GM18870 (cell line): Measurements from ENCODE around the gene KREMEN1.

Source experiments
- ATAC-seq: cut with Tn5 transposase; IDR thresholded peaks from one replicate; pipeline ENCODE4 v1.9.1; 2021; ENCODE audit warnings: moderate library complexity; ENCODE audit not compliant: unreplicated experiment

Gene KREMEN1

GRCh38 chr22:29148036-29148435, 75.2 kb downstream of the KREMEN1 start:
- ATAC-seq, result no peak

DNA sequence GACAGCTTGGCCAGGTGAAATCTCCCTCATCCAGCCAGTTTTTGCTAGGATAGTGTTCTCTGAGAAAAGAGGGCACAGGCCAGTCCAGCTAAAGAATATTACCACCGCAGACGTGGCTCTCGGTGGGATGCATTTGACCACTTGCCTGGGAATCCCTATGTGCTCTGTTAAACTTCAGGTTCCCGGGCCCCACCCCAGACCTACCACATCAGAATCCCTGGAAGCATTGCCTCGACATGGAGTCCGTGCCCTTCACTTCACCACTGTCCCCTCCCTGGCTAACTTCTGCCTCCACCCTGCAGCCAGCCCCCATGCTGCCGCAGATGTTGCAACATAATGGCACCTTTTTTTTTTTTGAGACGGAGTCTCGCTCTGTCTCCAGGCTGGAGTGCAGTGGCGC, 76.0 kb downstream of the KREMEN1 start:
- no peak for ATAC-seq

- no peak for ATAC-seq
Measured at GRCh38 chr22:29149841-29150555, 77.2 kb downstream of the KREMEN1 start.

DNA sequence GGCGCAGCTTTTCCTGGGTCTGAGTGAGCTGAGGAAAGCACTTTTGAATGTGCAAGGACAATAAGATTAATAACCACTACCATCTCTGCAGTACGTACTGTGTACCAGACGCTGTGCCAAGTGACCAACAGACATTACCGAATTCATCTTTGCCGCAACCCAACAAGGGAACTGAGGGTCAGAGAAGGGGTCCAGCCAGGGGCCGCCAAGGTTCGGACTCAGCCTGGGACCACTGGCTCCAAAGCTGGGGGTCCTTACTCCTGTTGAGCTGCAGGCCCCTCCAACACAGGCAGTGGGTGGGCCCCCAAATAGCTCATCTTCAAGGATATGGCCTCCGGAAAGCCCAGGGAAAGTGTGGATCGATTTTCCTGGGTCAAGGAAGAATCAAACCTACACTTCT, 77.9 kb downstream of the KREMEN1 start:
- ATAC-seq, result no peak

DNA sequence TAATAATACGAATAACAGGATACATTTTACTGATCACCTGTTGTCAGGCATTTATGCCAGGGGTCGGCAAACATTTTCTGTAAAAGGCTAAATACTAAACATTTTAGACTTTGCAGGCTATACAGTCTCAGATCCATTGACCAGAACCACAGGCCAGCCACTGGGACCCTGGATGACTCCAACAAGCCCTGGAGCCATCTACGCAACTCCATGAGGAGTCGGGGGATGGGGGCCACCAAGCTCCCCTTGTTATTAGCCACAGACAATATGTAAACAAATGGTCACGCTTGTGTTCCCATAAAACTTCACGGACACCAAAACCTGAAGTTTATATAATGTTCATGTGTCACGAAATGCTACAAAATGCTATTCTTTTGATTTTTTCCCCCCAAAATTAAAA, 78.5 kb downstream of the KREMEN1 start:
- ATAC-seq, result no peak

- no peak for ATAC-seq
Measured at GRCh38 chr22:29152045-29152953, 79.5 kb downstream of the KREMEN1 start.

- ATAC-seq, result no peak
Measured at GRCh38 chr22:29152954-29153719, 80.3 kb downstream of the KREMEN1 start.

DNA sequence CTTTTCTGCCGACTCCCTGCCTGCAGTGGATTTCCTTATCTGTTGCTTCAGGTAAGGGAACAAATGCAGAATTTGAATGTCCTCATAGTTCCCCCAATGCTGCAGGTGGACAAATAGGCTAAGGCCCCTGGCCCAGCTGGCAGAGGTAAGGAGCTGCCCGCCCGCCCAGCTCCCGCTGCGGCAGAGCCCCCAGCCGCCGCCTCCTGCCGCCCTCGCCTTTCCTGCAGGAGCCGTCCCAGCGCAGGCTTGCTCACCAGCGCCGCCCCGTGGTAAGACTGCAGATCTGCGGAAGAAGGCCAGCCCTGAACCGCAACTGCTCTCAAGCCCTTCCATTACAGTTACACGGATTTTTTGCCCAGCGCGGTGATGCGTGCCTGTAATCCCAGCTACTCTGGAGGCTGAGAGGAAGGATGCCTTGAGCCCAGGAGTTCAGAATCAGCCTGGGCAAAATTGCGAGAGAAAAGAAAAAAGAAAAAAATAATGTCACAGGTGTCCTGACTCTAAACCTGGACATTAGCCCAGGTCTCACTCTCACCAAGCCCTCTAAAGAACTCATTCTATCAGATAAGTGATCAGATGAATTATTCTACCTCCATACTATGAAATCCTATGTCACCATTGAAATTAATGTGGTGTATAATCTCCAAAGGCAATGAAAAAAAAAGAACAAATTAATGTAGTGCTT, 81.7 kb downstream of the KREMEN1 start:
- no peak for ATAC-seq

DNA sequence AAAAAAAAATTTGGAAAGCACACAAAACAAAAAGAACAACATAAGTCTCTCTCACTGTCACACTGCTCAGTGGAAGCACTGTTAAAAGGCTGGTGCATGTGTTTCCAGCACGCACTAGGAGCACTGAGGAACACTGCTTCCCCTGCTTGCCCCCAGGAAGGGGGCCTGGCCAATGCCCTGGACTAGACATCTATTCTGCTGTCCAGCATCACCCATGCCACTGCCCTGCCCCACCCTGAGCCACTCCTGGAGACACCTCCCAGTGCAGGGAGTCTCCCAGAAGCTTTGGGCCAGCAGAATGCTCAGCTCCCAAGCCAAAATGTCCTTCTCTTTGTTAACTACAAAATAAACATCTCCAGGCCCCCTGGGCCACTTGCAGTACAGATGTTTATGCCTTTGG, 83.1 kb downstream of the KREMEN1 start:
- no peak for ATAC-seq

DNA sequence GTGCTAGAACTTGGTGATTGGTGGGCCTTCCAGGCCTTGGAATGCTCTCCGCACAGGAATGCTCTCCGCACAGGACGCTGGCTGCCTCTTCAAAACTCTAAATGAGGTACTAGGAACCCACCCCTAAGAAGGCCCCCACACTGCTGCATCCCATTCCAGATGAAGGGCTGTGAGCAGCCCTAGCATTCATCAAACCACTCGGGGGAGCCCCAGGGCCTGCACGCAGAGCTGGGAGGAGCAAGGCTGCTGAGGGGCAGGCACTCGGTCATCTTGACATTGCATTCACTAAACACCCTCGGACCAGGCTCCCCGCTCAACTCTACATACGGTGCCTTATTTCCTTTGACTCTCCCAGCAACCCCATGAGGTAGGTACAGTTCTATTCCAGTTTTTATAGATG, 83.7 kb downstream of the KREMEN1 start:
- ATAC-seq, result no peak

GRCh38 chr22:29157759-29158535, 85.1 kb downstream of the KREMEN1 start:
- no peak for ATAC-seq

- no peak for ATAC-seq
Measured at GRCh38 chr22:29158546-29158945, 85.7 kb downstream of the KREMEN1 start.

DNA sequence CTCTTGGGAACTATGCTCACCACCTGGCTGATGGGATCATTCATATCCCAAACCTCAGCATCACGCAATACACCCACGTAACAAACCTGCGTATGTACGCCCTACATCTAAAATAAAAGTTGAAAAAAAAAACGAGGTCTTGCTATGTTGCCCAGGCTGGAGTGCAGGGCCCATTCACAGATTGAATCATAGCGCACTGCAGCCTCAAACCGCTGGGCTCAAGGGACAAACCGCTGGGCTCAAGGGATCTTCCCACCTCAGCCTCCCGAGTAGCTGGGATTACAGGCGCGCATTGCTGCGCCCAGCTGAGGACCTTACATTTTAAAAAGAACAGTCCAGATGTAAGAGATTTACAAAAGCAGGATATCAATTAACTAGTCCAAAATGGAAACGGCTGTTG, 91.0 kb downstream of the KREMEN1 start:
- no peak for ATAC-seq

DNA sequence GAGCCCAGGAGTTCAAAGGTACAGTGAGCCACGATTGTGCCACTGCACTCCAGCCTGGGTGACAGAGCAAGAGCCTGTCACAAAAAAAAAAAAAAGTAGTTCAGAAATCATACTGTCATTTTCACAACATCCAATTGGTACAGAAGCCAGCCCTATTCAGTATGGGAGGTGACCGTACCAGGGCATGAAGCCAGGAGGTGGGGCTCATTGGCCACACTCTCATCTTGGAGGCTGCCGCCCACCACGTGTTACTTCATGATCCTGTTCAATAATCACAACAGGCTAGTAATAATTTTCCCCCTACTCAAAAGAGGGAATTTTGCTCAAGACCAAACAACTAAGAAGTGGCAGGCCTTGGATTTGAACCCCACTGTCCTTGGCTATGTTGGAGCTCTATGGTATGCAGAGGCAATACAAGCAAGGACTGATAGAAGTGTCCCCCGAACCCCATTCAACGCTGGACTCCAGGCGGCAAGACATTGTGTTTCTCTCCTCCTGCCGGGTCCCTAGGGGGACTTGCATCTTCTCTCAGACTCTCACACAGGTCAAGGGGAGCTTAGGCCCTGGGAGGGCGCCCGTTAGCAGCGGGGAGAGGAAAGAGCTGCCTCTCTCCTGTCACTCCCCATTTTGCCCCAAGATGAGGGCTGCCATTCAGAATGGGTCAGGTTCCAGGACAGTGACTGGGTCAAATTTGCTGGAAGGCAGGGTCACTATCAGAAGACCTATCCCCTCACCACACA, 92.7 kb downstream of the KREMEN1 start:
- ATAC-seq, result no peak

- ATAC-seq, result no peak
Measured at GRCh38 chr22:29166180-29166579, 93.3 kb downstream of the KREMEN1 start.

DNA sequence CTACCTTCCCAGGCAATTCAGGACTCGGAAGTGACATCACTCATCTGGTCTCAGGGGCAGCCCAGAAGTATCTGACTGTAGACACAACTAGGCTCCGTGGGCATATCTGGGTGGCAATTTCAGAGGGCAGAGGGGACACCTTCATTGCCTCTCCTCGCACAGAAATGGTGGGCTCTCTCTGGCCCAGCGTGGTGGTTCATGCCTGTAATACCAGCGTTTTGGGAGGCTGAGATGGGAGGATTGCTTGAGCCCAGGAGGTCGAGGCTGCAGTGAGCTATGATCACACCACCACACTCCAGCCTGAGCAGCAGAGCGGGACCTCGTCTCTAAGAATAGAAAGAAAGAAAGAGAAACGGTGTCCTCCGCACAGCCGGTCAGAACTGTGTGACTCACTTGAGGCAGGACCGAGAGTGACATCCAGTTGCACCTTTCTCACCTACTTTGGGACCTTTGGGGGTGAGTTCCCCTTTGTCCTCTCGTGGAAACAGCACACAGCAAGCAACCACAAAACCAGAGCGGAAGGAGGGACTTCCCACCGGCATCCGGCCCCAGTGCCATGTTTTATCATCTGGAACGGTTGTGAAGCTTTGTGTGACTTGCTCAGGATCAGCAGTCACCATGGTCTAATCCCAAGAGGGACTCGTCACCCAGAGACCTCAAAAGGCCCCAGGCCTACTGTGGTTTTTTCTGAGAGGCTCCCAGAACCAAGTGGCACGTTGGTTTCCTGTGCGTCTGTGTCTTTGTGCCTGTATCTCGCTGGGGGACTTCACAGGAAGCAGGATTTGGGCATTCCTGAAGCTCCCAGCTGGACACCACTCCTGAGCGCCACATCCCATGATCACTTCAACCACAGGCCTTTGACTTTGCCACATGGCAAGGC, 94.4 kb downstream of the KREMEN1 start:
- ATAC-seq, result peak; percentile 91

DNA sequence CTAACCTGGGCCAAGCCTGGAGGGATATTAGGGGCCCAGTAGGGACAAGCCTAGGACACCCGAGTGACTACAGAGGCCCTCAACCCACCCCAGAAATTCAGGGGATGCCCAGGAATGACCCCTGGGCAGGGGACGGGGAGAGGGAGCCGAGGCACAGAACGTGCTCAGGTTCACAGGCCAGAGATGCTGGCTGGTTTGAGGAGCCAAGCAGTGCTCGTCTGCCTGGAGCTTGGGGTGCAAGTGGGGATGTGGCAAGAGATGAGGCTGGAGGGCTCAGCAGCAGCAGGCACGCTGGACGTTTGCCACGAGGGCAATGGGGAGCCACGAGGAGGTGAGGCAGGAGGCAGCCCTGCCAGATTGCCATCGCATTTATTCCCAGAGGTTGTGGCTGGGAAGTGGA, 98.9 kb downstream of the KREMEN1 start:
- ATAC-seq, result no peak

DNA sequence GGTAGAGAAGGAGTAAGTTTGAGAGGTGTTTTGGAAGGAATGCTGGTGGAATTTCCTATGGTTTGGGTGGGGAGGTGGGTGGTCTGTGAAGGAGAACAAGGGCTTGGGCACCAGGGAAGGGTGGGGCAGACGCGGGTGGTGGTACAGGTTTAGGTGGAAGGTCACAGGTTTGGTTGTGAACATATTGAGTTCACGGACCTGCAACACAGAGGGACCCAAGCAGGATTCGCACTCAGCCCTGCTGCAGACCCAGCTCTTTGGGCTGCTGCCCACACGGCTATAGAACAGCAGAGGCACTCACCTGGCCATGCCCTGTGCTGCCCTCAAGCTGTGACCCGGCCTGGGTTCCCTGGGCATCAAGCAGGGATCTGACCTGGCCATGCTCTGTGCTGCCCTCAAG, 99.4 kb downstream of the KREMEN1 start:
- ATAC-seq, result no peak
